Right atrium auricular region (tissue), 2 donors: ENCODE results near the gene PDCD2L. TPM values are rescaled to one million over a fixed set of nuclear protein-coding genes. Genes with fewer than 3 reads are reported as not detected.

ENCODE experiments used
- DNase-seq: peaks from one replicate; pipeline ENCODE4 v3.0.0-alpha.2; 2019; ENCODE audit warnings: low spot score
- H3K27ac ChIP-seq, 2 donors: fragments of 200-600 bp; sonication (generic); 1 replicate in 1 of 2; 2 replicates in 1 of 2; pipeline ENCODE4 v1.5.1; 2016 to 2019
- H3K27me3 ChIP-seq, 2 donors: fragments of 200-600 bp; sonication (generic); one replicate each; pipeline versions ENCODE4 v1.5.1 to v1.6.0; 2017 to 2019
- H3K36me3 ChIP-seq: fragments of 200-600 bp; sonication (generic); one replicate; pipeline ENCODE4 v1.5.1; 2016
- H3K4me1 ChIP-seq, 2 donors: fragments of 200-600 bp; sonication (generic); one replicate each; pipeline versions ENCODE4 v1.5.1 to v1.6.0; 2017 to 2019
- H3K4me3 ChIP-seq, 2 donors: fragments of 200-600 bp; sonication (generic); 1 replicate in 1 of 2; 2 replicates in 1 of 2; pipeline ENCODE4 v1.5.1; 2017 to 2019; ENCODE audit warnings: mild to moderate bottlenecking in 1 of 2, moderate library complexity in 1 of 2
- H3K9me3 ChIP-seq, 2 donors: fragments of 200-600 bp; sonication (generic); one replicate each; pipeline ENCODE4 v1.5.1; 2019
- total RNA-seq, 2 donors: library from RNA; depleted of rRNA; stranded (reverse); fragments of >200 nt; gene quantifications; one replicate each; pipeline ENCODE4 v1.1.0, GENCODE V29; 2016
- TF ChIP-seq, protein P1 (sequence below), 2 donors: fragments of 200-600 bp; sonication (generic); IDR thresholded peaks; one replicate each; pipeline ENCODE4 v1.5.1; 2019; ENCODE audit warnings: antibody characterized with exemption in 2 of 2

PDCD2L gene
- total RNA-seq, 2 donors from 2014 or later: 9.5 to 14.0 TPM

DNA sequence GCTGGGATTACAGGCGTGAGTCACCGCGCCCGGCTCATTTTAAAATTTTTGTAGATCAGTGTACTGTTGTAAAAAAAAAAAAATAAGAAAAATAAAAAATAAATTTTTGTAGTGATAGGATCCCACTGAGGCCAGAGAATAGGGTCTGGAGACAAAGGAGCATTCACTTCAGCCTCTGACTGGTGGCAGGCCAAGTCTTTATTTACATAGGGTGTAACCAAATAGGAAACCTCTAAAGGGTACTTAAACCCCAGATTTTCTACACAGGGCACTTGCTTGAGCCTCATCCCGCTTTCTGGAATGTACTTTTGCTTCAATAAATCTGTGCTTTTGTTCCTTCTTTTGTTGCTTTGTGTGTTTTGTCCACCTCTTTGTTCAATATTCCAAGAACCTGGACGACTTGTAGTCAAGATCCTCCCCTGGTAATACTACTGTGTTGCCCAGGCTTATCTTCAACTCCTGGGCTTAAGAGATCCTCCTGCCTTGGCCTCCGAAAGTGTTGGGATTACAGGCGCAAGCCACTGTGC is 2.1 kb upstream of the PDCD2L start:
- no peak overlapping the region for H3K27ac ChIP-seq

DNA sequence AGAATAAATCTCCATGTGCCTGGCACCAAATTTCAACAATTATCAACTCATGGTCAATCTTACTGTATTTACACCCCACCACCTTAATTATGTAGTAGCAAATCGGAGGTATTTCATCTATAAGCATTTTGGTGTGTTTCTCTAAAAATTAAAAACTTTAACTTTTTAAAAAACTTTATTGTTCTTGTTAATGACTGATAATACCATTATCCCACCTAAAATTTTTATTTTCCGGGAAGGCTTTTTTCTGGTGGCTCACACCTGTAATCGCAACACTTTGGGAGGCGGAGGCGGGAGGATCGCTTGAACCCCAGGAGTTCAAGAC is 453 bp upstream of the PDCD2L start:
- TF ChIP-seq, protein P1, sequence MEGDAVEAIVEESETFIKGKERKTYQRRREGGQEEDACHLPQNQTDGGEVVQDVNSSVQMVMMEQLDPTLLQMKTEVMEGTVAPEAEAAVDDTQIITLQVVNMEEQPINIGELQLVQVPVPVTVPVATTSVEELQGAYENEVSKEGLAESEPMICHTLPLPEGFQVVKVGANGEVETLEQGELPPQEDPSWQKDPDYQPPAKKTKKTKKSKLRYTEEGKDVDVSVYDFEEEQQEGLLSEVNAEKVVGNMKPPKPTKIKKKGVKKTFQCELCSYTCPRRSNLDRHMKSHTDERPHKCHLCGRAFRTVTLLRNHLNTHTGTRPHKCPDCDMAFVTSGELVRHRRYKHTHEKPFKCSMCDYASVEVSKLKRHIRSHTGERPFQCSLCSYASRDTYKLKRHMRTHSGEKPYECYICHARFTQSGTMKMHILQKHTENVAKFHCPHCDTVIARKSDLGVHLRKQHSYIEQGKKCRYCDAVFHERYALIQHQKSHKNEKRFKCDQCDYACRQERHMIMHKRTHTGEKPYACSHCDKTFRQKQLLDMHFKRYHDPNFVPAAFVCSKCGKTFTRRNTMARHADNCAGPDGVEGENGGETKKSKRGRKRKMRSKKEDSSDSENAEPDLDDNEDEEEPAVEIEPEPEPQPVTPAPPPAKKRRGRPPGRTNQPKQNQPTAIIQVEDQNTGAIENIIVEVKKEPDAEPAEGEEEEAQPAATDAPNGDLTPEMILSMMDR (IDR thresholded peaks at IDR 0.05): no peak
- Histone ChIP-seq H3K27ac (peak overlapping the region; percentile 49 to 63), H3K4me1 (peaks cover 0 to 7% of the 10 kb centered on the region in 2 donors), H3K9me3 (no peaks in the 10 kb centered on the region), H3K4me3 (peak overlapping the region; percentile 85), H3K27me3 (no peaks in the 10 kb centered on the region), H3K36me3 (peaks cover 23% of the 10 kb centered on the region)
- no peak for DNase-seq

More for the DNA sequence above, 2.1 kb upstream of the PDCD2L start:
- DNase-seq: no peak
- Histone ChIP-seq H3K9me3 (no peaks in the 10 kb centered on the region), H3K27me3 (no peaks in the 10 kb centered on the region), H3K36me3 (peaks cover 35% of the 10 kb centered on the region), H3K4me3 (no peak overlapping the region), H3K4me1 (peaks cover 0 to 7% of the 10 kb centered on the region in 2 donors)
- TF ChIP-seq, protein P1 (IDR thresholded peaks at IDR 0.05): no peak

DNA sequence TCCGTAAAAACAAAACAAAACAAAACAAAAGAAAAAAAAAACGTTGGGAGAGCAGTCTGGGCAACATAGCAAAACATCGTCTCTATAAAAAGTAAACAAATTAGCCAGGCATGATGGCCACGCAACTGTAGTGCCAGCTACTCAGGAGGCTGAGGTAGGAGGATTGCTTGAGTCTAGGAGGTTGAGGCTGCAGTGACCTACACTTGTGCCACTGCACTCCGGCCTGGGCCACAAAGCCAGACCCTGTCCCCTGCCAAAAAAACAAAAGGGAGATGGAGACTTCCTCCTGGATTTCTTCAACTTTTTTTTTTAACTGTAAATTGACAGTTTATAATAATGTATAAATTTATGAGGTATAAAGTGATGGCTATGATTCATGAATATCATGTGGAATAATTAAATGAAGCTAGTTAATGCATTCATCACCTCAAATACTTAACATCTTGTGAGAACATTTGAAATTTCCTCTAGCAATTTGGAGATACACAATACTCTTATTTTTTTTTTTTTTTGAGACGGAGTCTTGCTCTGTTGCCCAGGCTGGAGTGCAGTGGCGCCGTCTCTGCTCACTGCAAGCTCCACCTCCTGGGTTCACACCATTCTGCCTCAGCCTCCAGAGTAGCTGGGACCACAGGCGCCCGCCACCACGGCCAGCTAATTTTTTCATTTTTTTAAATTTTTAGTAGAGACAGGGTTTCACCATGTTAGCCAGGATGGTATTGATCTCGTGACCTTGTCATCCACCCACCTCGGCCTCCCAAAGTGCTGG is 1.9 kb downstream of the PDCD2L start:
- TF ChIP-seq, protein P1 (IDR thresholded peaks at IDR 0.05): no peak
- Histone ChIP-seq H3K4me3 (no peak overlapping the region), H3K4me1 (peaks cover 0 to 7% of the 10 kb centered on the region in 2 donors), H3K27ac (no peak overlapping the region), H3K9me3 (no peaks in the 10 kb centered on the region), H3K36me3 (peaks cover 6% of the 10 kb centered on the region), H3K27me3 (no peaks in the 10 kb centered on the region)
- no peak for DNase-seq

DNA sequence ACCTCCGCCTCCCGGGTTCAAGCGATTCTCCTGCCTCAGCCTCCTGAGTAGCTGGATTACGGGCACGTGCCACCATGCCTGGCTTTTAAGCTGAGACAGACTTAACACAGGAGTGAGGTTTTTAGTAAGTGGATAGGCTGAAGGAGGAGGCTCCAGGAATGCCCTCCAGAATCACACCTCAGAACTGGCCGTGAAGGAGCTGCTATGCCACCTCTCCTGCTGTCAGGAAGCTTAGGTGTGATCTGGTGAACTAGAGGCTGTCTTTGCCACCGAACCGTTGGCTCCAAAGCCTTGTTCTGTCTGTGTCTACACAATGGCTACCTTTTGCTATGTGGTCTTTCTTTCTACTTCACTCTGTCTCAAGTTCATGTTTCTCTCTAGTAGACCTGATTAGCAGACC is 4.2 kb downstream of the PDCD2L start:
- Histone ChIP-seq H3K4me3 (no peak overlapping the region), H3K27me3 (no peaks in the 10 kb centered on the region), H3K27ac (no peak overlapping the region), H3K4me1 (peaks cover 0 to 7% of the 10 kb centered on the region in 2 donors), H3K9me3 (no peaks in the 10 kb centered on the region), H3K36me3 (peaks cover 19% of the 10 kb centered on the region)
- TF ChIP-seq, protein P1 (IDR thresholded peaks at IDR 0.05): no peak
- no peak for DNase-seq

DNA sequence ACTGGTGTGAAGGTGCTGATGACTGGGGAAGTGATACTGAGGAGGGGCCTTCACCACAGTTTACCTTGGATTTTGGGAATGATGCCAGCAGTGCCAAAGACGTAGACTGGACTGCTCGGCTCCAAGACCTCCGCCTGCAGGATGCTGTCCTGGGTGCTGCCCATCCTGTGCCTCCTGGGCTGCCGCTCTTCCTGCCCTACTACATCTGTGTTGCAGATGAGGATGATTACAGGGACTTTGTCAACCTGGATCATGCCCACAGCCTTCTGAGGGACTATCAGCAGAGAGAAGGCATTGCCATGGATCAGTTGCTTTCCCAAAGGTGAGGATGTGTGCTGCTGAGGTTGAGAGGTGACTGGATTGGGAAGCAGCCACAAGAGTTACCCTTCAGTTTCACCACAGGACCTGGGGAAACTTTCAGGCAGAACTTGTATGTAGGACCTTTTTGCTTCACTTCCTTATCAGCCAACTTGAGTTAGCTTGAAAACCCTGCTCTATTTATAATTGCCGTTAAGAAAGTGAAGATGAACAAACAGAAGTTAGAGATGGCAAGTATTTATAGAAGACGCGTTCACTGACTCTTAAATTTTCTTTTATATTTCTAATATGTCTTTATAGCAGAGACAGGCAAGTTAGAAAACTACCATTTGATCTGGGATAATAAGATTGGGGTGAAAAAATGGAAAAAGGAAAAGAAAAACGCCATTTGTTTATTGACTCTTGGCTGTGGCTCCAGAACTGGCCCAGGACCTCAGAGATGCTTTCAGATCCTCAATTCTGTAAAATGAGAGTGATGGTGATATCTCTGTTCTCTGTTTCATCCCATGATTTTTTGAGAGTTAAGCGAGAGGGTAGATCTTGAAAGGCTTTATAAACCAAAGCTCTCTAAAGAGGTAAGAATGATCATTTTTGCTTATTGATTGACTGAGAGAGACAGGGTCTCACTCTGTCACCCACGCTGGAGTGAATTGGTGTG is 5.3 kb downstream of the PDCD2L start:
- TF ChIP-seq, protein P1 (IDR thresholded peaks at IDR 0.05): no peak
- no peak for DNase-seq
- no peak overlapping the region for H3K27ac ChIP-seq
- no peak overlapping the region for H3K4me3 ChIP-seq
- no peaks in the 10 kb centered on the region for H3K9me3 ChIP-seq
- peaks cover 0 to 7% of the 10 kb centered on the region in 2 donors for H3K4me1 ChIP-seq
- peaks cover 27% of the 10 kb centered on the region for H3K36me3 ChIP-seq
- H3K27me3 ChIP-seq: no peaks in the 10 kb centered on the region
